Caki2 (cell line): ENCODE results near the gene RMND5A. TPM values are rescaled to one million over a fixed set of nuclear protein-coding genes. Genes with fewer than 3 reads are reported as not detected.
A peak's percentile ranks its signal among the peaks of the same experiment; 100 is the strongest.

Source experiments
- DNase-seq: peaks from one replicate; pipeline ENCODE4 v3.0.0-alpha.2; 2015; ENCODE audit warnings: low read depth
- in situ Hi-C: cut with HindIII; loops from 2 replicates; pipeline ENCODE4 v1.10.0; 2016; ENCODE audit warnings: low sequenced_read_pairs, low pct_unique_long_range_greater_than_20kb, mixed read lengths
- total RNA-seq: library from RNA; depleted of rRNA; stranded (reverse); fragments of >200 nt; shearing (Covaris generic); gene quantifications from 2 replicates; pipeline ENCODE4 v1.2.3, GENCODE V29; 2014; ENCODE audit warnings: low replicate concordance; rRNA removed

Gene RMND5A
- total RNA-seq, 1 experiment from 2014 or later: 36.9 TPM

DNA sequence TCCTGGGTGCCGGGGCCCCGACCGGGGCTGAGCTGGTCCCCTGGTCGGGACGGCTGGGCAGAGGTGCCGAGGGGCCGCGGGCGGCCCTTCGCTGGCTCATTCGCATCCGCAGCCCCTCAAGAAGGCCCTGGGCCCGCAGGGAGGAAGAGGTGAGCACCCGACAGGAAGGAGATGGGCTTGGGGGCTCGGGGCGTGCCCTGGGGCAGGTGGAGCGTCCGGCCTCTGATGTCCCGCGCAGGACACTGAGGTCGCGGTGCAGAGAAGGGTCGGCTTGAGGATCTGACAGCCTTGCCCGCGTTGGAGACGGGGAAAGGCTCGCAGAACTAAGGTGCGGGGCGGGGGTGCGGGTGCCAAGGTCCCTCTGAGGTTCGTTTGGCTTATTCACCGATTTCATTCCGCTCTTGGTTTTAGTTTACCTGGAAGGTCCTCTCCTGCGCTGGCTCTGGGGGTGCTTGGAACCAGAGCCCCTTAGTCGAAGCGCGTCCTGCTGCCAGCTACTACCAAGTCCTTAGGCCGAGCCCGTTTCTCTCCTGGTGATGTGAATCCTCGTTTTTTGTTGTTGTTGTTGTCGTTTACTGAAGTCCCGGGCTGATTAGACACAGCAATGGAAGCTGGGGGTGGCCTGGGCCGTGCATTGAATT, 89.5 kb downstream of the RMND5A start:
- DNase-seq: no peak
- in situ Hi-C loops: no loop called here

DNA sequence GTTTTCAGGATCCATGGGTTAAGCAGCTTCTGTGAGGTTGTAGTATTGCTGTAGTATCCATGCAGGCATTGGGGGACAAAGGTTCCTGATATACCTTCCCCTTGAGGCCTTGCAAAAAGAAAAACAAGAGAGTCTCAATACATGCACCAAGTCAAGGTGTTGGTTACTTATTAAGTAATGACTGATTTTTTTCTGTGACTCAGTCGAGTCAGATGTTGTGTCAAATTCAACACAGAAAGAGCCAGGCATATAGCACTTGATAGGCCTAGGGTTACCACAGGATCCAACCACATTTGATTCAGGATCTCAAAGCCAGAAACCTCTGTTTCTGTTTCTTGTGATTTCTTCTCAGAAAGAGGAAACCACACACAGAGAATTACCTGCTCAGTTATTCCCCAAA, 95.5 kb downstream of the RMND5A start:
- DNase-seq: peak; percentile 55

DNA sequence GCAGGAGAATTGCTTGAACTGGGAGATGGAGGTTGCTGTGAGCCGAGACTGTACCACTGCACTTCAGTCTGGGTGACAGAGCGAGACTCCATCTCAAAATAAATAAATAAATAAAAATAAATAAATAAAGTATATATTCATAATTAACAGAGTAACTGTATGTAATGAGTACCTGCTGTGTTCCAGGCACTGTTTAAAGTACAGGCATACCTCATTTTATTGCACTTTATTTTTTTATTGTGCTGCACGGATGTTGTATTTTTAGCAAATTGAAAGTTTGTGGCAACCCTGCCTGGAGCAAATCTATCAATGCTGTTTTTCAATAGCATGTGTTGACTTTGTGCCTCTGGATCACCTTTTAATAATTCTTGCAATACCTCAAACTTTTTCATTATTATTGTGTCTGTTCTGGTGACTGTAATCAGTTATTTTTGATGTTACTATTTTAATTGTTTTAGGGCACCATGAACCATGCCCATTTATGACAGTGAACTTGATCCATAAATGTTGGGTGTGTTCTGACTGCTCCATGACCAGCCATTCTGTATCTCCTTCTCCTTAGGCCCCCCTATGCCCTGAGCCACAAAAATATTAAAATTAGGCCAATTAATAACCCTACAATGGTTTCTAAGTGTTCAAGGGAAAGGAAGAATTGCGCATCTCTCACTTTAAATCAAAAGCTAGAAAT, 98.2 kb downstream of the RMND5A start:
- DNase-seq: no peak
- in situ Hi-C loops: no loop called here

More for the DNA sequence above, 95.5 kb downstream of the RMND5A start:
- in situ Hi-C loops: no loop called here

GRCh38 chr2:86818957-86819356, 98.9 kb downstream of the RMND5A start:
- no peak for DNase-seq
- in situ Hi-C loops: no loop called here

GRCh38 chr2:86821306-86821705, 101.2 kb downstream of the RMND5A start:
- in situ Hi-C loops: no loop called here
- no peak for DNase-seq

DNA sequence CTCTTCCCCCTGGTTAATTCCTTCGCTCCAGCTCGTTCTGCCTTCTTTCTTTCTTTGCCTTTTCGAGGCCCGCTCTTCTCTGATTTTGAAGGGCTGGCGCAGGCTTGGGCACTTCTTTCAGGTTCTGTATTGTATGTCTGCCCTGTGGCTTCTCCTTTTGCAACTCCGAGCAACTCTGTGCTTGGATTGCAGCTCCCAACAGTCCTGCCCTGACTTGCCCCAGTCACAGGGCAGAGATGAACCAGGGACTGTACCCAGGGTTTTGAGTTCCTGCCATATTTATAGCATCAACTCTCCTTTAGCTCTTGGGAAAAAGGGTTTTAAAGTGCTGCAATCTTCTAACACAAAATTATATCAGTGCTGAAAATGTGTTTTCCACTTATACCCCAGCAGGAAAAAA, 101.8 kb downstream of the RMND5A start:
- in situ Hi-C loops: no loop called here
- no peak for DNase-seq

GRCh38 chr2:86822668-86823345, 102.7 kb downstream of the RMND5A start:
- in situ Hi-C loops: no loop called here
- DNase-seq: no peak

DNA sequence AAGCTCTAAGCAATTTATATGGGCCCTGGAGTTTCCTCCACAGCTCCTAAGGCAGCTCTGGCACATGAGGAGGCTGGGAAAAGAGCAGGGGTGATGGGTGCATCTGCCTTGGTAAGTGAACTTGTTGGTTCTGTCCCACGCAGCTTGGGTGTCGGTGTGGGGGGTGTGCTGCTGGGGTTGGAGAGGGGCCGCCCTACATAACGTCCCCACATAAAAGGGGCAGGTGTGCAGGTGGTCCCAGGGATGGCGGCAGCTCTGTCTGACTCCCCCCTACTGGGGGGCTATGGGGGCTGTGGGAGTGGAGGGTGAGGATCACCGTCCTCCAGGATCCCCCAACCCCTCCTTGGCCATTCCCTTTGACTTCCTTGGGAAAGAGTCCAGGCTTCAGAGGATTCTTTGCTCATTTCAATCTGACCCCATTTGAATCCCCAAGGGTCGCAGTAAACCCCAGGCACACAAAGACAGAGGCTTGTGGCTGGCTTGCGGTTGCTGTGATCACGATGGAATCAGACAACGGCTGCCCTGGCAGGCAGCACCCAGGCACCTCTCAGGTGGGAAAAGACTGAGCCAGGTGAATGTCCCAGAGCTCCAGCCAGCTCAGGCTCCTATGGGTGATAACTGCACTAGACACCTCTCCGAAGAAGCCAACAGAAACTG, 105.1 kb downstream of the RMND5A start:
- in situ Hi-C loops: no loop called here
- DNase-seq: no peak

DNA sequence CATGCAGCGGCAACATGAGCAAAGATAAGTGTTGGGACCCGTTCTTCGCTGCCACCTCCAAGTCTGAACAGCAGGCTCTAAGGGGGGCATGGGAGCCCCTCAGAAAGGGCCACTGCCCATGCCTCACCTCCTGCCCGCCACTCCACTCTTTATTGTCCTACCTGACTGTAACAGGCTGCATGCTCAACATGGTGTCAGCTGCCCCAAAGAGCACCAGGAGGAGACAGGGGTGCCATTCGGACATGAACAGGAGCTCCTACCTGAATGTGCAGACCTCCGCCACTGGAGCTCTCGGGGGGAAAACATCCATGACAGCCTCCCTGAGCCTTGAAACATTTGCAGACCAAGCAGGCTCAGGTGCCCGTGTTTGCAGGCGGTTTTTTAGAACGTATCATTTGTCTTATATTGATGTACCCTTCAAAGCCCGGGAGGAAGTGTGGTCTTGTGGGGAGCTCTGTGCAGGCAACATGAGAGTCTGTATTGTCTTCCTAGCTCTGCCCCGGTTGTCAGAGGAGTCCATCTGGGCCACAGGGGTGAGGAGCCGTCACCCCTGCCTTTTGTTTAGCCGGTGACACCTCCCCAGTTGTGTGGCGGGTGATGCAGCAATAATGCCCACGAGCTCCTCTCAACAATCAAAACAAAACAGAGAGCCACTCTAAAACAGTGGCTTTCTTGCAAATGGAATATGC, 105.7 kb downstream of the RMND5A start:
- in situ Hi-C loops: no loop called here
- no peak for DNase-seq

- DNase-seq: no peak
- in situ Hi-C loops: no loop called here
Measured at GRCh38 chr2:86826951-86827350, 106.9 kb downstream of the RMND5A start.

Other genes with a start within 250 kb of the RMND5A start
- 43.0 and 74.0 TPM in 2 replicates for gene CHMP3, start 156.8 kb upstream of the RMND5A start, total RNA-seq
- 16.7 and 20.6 TPM in 2 replicates for gene RNF103, start 96.4 kb upstream of the RMND5A start, total RNA-seq
- gene CD8A, start 70.6 kb downstream of the RMND5A start, total RNA-seq: not detected in 2 replicates
- gene CD8B, start 141.6 kb downstream of the RMND5A start, total RNA-seq: not detected in 2 replicates
- 0.06 and 0.14 TPM in 2 replicates for gene RGPD1, start 221.8 kb downstream of the RMND5A start, total RNA-seq